HG03432 (cell line): ENCODE measurements around the gene WFS1.

Source experiments
- ATAC-seq: cut with Tn5 transposase; IDR thresholded peaks from one replicate; pipeline ENCODE4 v1.9.1; 2021; ENCODE audit warnings: mild to moderate bottlenecking, moderate library complexity; ENCODE audit not compliant: unreplicated experiment

Gene WFS1, protein sequence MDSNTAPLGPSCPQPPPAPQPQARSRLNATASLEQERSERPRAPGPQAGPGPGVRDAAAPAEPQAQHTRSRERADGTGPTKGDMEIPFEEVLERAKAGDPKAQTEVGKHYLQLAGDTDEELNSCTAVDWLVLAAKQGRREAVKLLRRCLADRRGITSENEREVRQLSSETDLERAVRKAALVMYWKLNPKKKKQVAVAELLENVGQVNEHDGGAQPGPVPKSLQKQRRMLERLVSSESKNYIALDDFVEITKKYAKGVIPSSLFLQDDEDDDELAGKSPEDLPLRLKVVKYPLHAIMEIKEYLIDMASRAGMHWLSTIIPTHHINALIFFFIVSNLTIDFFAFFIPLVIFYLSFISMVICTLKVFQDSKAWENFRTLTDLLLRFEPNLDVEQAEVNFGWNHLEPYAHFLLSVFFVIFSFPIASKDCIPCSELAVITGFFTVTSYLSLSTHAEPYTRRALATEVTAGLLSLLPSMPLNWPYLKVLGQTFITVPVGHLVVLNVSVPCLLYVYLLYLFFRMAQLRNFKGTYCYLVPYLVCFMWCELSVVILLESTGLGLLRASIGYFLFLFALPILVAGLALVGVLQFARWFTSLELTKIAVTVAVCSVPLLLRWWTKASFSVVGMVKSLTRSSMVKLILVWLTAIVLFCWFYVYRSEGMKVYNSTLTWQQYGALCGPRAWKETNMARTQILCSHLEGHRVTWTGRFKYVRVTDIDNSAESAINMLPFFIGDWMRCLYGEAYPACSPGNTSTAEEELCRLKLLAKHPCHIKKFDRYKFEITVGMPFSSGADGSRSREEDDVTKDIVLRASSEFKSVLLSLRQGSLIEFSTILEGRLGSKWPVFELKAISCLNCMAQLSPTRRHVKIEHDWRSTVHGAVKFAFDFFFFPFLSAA

DNA sequence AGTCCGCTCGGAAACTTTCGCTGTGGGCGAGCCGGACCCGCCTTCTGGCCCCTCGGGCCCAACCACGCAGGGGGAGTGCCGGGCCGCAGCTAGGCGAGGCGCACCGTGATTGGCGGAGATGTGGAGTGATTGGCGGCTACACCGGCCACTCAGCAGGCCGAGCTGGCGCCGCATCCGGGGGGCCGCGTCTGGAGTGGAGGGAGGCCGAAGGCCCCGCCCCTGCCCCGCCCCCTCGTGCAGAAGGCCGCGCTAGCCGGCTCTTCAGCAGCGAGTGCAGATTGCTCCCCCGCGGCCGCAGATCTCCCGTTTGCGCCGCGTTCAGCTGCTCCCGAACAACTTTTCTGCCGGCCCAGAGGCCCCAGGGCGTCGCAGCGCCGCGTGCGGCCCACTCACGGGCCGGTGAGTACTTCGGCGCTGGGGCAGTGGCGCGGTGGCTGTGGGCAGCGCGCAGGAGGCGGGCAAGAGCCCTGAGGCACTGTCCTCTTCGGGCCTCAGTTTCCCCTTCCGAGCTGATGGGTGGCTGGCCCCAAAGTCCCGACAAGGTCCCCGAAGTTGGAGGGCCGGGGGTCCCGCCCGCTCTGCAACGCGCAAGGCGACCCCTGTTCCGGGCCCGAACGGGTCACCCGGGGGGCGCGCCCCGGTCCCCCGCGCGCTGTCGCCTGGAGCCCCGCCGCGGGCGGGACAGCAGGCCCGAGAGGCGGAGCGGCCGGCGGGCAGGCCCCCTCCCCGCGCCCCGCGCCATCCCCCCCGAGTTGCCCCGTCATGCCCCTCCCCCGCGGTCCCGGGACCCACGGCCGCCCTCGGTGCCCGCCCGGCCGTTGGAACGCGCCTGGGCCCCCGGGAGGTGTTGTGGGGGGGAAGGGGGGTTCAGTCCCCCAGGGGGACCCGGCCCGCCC is at the start of gene WFS1:
TSS of gene WFS1 (plus strand) at position 235 of the 896 bp plus-strand sequence. CDS start 7,606 bp downstream, outside the sequence.
- ATAC-seq = peak; percentile 100

DNA sequence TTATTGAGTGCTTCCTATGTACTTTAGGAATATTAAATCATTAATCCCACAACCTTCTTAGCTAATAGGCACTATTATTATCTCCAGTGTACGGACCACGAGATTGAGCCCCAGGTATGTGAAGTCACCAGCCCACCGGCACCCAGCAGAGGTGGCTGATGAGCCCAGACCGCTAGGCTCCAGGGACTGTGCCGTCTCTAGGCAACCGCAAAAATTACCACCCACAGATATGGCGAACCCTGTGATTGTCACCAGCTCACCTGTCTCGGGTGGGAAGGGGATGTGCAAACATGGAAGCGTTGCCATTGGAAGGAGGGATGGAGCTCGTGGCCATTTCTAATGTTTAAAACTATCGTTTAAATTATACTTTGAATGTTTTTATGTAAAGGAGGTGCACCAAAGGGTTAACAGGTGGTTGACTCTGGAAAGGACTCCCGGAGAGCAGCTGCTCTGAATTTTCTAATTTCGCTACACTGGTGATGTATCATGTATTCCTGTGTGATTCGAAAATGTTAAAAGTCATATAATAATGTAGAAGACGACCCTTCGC is 48.3 kb upstream of the WFS1 start:
- ATAC-seq = no peak

DNA sequence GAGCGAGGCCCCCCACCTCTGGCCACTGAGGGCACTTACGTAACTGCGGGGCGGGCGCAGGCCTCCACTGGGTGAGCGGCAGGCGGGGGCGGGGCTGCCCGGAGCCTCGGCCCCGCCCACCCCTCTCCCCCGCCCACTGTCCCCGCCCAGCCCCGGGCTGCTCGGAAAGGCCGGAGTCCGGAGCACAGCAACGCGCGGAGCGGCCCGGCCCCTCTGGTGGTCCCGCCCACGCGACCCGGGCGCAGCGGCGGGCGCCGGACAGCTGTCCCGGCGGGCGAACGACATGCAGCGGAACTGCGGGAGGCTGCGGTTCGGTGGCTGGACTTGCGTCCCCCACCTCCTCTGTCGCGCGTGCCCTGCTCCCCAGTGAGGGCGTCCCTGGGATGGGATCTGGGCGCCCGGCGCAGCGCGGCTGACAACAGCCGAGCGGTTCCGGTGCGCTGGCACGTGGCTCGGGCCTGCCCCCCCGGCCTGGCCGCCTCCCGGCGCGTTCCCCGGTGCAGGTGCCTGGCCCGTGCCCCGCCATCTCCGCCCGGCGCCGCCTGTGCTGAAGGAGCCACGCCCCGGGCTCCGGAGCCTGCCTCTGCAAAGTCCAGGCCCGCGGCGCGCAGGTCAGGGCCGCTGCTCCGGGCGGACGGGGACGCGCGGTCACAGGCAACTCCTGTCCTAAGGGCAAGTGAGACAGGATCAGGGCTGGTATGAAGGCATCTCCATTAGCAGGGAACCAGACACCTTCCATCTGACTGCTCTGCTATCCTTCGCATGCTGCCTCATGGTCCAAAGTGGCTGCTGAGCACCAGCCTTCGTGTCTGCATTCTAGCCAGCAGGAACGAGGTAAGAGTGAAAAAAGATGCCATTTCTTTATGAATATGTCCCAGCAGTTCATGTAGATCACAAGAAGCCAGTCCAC is 47.5 kb upstream of the WFS1 start:
- ATAC-seq = no peak

DNA sequence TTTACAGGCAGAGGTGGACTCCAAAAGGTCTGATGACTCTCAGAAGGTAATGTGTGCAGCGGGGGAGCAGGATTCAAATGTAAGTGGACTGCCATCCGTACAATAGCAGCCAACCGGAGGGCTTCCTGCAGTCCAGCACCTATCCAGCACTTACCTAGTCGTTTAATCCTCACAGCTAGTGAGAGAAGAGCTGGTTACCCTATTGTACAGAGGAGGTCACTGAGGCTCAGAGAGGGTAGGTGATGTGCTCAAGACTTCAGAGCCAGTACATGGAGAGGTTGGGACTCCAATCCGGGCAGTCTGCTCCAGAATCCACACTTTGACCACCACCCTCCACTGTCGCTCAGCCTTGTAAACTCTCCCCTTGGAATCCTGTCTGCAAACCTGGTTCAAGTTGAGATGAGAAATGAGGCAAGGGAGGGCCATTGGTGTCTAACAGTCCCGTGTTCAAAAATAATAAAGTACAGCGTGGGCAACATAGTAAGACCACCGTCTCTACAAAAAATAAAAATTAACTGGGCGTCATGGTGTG is 46.8 kb upstream of the WFS1 start:
- no peak for ATAC-seq

DNA sequence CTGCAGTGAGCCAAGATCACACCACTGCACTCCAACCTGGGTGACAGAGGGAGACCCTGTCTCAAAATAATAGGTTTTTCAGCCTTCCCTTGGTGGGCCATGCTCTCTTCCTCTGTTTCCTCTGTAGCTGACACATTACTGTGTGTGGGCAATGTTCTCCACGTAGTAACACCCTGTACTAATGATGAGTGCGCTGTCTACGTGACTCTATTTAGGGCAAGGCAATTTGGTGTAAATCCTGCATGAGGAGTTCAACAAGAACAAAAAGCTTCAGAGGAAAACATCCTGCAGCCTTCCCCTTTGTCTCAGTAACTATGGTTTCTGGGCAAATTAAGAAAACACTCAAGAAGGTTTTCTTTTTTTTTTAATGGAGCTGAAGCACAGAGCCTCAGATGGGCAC is 44.9 kb upstream of the WFS1 start:
- no peak for ATAC-seq

DNA sequence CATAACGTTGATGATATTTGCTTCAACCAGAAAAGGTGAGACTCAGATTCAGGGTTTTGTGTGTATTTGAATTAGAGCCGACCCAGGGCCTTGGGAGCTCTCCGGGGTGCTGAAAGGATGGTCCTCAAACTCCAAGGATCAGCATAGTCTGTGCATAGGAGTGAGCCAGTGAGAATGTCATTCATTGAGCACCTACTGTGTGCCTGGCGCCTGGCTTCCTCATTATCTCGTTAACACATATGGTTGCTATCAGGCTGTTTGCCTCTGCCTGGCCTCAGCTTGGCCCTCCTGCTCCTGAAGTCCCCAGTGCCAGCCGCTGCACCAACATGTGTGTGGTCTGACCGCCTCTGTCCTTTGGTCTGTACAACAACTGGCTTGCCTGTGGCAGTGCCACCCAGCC is 44.2 kb upstream of the WFS1 start:
- ATAC-seq = no peak

DNA sequence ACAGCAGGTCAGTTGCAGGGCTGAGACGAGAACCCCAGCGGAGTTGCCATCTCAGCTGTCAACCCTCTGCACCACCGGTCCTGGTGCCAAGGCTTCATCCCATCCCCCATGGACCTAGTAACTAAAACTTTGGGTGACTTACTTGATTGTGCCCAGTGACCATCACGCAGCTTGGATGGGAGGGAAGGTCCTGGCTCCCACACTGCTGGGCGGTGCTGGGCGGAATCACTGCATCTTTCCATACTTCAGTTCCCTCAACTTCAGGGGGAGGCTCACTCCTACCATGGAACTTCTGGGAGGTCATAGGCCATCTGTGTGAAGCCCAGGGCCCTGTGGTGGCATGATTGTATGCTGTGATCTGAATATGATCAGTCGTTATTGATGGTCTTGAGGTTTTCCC is 43.1 kb upstream of the WFS1 start:
- no peak for ATAC-seq

DNA sequence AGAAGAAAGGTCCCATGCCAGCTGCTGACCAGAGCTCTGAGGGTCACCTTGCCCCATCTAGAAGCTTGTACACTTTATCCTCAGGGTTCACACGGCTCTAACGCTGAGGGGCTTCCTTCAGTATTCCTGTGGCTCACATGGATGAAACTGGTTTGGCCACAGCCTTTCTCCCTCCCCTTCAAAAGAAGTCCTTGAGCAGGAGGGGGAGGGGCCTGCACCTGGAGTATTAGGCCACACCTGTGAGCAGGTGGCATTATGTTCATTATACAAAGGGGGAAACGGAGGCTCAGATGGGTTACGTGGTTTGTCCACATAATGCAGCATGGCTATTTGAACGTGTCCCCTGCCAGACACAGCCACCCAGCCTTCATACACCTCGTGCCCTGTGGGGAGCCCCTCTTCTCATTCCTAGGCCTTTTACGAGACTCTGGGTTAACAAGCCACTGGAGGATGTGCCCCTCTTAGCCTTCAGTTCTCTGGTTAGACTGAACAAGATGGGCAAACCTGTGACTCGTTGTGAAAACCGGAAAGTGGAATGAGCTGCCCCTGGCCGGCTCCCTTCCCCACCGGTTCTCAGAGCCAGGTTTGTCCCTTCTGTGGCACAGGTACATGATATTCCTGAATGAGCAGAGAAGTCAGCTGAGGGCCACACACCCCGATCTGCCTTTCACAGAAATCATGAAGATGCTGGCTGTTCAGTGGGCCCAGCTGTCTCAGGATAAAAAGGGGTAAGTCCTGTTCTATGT is 42.1 kb upstream of the WFS1 start:
- ATAC-seq = no peak

DNA sequence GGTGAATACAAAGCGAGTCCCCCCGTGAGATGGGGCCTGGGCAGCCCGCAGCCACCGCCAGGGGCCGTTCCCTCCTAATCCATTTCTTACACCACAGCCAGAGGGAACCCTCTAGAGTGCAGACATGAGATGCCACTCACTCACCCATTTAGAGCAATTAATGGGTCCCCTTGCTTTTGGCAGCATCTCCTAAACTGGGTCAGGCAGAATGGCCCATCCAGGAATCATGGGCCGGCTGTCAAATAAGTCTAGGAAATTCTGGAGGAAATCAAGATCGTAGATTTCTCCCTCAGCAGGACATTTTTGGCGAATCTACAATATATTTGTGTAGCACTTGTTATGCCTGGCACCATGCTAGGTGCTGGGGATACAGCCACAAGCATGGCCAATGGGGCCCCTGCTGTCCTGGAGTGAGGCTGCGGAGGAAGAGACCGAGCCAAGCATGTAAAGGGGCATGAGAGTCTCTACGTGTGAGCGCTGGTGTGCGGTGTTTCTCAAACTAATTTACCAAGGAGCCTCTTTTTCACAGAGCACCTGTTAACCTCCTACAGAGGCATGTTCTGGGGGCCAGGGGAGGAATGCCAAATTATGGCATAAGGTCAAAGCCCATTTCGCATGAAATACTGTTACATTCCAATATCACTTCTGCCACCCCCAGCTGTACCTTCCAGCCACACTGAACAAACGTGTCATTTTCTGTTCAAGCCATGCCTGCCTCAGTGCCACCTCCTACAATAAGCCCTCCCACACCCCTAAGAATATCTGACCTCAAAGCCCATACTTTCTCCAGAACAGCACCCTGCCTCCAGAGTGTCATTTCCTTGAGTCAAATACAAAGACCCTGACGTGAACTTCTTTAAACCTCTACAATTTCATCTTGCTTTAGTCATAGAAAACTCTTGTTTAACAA is 41.2 kb upstream of the WFS1 start:
- no peak for ATAC-seq

DNA sequence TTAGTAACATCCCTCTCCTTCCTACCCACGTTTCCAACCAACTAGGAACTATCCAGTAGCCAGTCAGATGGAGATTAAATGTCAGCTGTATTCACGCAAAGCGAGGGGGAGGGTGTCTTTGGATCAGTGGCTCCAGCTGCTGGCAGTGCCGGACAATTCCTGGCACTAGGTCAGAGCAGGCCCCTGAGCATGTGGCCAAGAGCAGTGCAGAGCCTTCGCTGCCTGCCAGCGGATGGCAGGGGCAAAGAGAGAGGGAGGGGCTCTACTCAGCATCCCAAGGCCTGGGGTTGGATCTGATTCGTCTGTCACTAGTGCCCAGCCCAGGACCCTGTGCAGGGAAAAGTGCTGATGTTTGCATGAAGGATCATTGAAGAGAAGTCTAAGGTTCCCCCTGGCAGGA is 40.6 kb upstream of the WFS1 start:
- no peak for ATAC-seq

DNA sequence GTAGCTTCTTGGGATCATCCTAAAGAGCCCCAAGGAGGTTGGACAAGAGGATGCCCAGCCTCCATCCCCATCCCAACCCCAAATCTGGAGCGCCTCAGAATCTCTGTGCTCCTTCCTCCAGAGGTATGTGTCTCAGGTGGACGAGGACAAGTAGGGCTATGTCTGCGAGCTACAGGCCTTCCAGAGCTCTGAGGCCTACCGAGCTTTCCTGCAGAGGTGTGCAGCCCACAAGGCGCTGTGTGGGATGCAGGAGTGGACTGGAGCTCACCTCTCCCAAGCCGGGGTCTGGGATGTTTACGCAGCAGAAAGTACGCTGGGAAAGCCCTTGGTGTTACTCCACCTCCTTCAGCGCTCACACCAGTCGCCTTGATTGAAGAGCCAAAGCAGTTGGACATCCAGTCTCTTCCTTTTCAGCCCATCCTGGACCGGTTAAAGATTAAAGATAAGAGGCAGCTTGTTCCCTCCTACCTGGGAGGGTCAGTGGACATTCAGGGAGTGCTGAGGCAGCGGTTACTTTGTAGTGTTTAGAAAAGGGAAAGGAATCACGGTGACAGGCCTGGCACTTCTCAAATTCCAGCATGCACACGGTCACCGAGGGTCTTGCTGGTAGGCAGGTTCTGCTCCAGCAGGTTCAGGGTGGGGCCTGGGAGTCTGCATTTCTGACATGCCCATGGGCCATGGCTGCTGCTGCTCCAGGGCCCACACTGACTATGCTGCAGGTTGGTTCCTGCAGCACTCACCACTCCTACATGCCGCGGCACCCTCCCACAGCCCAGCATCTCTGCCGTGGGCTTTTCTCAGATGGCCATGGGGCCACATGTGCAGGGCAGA is 39.8 kb upstream of the WFS1 start:
- ATAC-seq = no peak

DNA sequence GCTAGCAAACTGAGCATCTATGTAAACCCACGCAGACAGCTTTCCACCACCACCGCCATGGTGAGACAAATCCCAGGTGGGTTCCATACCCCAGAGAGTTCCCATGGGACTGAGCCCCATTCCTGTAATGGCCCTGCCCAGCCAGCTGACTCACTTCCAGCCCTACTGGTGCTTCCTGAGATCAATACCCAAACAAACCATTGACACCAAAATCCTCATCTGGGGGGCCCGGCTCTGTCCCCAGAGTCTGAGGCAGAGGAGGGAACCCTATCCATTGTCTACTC is 39.2 kb upstream of the WFS1 start:
- ATAC-seq = no peak

DNA sequence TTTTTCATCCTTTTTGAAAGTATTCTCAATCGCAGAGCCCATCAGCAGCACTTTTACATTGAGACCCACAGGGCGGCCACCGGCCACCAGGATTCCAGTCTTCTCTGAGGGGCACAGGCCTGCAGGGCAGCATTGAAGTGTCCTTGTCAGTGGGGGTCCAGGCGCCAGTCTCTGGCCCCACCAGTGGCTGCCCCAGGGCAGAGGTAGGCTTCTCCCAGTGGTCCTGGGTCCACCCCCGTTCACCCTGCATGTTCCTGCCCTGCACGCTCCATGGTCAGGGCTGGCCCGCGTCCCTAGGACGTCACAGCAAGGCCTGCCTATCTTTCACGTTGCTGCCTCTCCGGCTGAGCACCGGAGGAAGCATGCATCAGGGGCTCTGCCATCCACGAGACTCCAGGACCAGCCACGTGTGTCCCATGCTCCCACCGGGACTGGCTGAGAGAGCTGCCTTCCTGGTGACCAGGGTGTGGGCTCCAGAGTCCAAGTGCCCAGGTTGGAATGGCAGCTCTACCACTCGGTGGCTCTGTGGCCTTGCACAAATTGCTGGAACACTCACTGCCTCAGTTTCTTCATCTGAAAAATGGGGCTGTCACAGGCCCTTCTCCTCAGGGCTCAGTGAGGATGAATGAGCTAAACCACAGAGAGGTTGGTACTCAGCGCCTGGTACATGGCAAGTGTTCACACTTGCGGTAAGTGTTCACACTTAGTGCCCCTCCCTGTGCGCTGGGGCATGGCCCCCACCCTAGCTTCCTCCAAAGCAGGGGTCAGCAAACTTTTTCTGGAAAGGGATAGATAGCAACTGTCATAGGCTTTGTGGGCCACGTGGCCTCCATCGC is 38.6 kb upstream of the WFS1 start:
- no peak for ATAC-seq

DNA sequence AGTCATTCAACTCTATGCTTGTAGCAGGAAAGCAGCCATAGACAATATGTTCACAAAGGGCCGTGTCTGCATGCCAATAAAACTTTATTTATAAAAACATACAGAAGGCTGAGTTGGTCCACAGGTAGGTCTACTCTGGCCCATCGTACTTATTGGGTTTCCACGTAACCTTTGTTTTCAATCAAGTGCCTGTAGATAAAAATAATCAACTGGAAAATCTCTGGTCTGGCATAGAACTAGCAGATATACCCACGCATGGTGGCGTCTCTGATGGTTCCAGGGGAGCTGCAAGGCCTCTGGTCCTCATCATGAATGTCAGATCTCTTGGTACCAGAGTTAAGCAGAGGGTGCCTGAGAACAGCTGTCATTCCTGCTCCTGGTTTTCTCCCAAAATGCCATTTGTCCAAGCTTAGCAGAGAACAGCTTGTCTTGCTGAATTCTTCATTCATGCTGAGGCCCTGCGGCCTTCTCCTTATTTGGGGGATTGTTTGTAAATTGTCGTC is 37.9 kb upstream of the WFS1 start:
- ATAC-seq = no peak

DNA sequence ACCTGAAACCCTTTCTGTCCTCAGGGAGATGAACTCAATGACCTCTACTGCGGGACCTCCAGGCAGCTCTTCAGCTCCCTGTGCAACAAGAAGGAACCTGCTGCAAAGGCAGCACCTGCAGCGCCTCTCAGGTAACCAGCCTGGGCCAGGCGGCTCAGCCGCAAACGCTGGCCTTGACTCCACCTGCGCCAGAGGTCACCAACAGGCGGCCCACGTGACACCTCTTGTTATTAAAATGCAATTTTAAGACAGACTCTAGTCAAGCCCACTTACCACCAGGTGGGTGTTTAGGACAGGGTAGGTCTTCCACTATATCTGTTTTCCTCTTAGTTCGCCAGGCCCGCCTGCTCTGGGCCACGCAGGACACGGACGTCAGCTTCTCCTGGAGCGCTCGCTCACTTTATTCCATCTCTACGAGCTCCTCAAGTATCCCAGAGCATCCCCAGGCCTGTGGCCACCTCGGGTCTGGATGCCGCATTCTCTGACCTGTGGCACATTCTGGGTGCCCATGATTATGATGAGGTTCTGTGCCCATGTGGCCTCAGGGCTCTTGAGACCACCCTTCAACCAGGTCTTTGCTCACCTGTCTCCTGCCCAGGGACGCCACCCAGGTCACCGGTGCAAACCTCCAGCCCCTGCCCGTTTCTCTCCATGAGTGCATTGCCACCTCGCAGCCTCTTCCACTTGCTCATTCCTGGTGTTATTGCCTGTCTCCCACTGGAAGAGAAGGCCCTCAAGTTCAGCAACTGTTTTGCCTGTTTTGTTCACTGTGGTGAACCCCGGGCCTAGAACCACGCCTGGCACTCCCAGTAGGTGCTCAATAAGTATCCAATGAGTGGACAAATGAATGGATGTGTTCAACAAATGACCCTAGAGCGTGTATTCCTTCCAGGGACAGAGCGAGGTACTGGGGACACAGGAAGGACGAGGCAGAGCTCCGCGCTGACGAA is 36.5 kb upstream of the WFS1 start:
- no peak for ATAC-seq
